Activated CD4-positive, alpha-beta T cell treated with anti-CD3 and anti-CD28 coated beads for 1 hour (primary cell): Measurements from ENCODE around the gene ARHGAP6.
"Not testable (repeated sequence)": the region's sequence is repeated elsewhere in the genome, so short reads cannot be mapped to it uniquely, and the experiment has no call there.

Source experiments
- DNase-seq: peaks from one replicate; pipeline ENCODE4 v3.0.0-alpha.2; 2020

Gene ARHGAP6

GRCh38 chrX:11272863-11273262 is 392.9 kb downstream of the ARHGAP6 start:
- no peak for DNase-seq

GRCh38 chrX:11272290-11272689 is 393.4 kb downstream of the ARHGAP6 start:
- DNase-seq: no peak

GRCh38 chrX:11269996-11270395 is 395.7 kb downstream of the ARHGAP6 start:
- DNase-seq: no peak

- no peak for DNase-seq
Measured at GRCh38 chrX:11269006-11269405, 396.7 kb downstream of the ARHGAP6 start.

DNA sequence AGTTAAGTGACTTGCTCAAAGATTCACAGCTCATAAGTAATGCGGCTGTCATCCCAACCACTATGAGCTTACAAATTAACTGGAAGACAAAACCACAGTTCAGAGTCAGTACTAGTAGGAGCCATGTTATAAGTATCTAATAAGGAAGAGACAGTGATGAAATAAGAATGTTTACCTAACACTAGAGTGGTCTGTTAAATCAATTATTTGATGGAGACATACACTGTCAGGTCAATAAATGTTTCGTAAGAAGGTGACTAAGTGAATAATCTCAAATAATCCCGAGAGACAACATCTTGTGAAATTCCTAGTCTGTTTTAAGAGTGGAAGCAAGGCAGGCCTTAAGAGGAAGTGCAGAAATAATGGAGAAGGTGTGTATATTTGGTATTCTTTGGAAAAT is 398.3 kb downstream of the ARHGAP6 start:
- DNase-seq: no peak

DNA sequence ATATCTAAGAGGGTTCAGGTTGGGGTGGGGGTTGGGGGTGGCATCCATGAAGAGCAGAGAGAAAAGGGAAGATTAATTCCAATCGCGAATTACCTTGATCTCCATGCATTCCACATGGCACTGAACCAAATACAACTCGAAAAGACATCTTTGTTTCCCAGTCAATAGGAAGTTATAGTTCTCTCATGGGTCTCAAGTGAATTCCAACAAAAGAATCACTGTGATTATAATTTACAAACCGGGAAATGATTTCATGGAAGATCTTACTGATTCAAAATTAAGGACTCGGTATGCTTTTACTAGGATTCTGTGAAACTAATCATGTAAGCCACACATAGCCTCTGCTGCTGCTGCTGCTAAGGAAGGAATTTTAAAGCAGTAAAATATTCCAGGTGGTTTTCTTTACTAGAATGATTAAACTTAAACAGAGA is 399.1 kb downstream of the ARHGAP6 start:
- DNase-seq: no peak

GRCh38 chrX:11265352-11265751 is 400.4 kb downstream of the ARHGAP6 start:
- no peak for DNase-seq

DNA sequence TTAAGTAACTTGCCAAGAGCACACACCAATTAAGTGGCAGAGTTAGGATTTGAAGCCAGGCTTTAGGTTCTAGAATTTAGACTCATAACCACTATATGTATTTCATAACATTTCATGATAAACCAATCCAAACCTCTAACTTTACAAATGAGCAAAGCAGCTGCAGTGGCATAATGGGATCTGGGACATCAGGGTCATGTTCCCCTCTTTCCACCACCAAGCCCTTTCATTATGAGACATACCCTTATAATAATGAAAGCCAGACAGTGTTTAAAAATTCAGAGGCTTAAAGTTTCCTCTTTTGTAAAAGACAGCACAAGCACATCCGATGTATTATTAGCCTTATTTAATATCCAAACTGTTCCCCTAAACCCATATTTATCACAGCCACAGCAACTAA is 400.8 kb downstream of the ARHGAP6 start:
- no peak for DNase-seq

DNA sequence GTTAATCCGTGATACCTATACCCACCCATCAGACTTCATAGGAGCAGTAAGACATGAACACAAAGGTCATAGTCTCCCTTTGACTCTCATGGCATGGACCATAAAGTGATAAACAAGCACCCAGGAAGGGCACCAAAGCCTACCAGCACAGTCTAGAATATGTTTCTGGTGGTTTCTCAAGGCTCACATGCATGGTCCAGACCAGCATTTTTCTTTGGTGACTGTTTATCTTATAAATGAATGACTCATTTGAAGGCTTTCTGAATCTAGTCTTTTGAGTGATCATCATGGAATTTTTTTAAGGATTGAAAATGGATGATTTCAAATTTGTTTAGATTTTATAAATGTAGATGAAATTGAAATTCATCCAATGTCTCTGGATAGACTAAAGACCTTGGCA is 404.5 kb downstream of the ARHGAP6 start:
- DNase-seq: no peak

DNA sequence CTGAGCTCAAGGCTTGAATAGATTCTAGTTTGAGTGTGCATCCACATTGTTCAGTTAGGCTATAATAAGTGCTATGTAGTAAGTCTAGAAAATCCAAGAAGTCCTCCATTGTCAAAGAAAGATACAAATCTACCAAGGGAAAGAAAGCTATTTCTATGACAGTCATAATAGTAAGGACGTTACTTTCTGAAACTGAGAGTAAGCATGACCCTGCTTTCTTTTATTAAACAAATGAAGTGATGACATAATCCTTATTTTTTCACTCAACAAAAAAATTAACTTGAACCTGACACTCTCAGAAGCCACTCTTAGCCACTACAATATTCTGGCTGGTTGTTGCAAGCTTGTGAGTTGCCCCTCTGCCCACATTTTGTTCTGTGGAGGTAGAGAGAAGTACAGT is 406.3 kb downstream of the ARHGAP6 start:
- no peak for DNase-seq

DNA sequence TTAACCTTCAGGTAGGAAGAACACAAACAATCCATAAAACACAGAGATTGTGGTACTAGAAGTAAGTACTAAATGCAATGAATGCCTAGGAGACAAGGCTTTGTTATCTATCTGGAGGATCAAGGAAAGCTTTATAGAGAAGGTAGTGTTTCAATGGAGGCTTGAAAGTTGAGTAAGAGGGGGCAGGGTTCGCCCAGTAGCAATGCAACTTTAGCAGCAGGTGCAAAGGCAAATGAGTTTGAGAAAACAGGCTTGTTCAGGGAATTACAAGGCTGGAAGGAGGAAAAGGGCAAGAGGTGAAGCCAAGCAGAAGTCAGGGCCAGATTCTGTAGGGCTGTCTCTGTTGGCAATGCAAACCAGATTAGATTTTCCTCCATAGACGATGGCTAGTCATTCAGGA is 408.0 kb downstream of the ARHGAP6 start:
- no peak for DNase-seq

GRCh38 chrX:11257290-11257689 is 408.4 kb downstream of the ARHGAP6 start:
- no peak for DNase-seq

GRCh38 chrX:11254417-11255109 is 411.2 kb downstream of the ARHGAP6 start:
- DNase-seq: no peak

DNA sequence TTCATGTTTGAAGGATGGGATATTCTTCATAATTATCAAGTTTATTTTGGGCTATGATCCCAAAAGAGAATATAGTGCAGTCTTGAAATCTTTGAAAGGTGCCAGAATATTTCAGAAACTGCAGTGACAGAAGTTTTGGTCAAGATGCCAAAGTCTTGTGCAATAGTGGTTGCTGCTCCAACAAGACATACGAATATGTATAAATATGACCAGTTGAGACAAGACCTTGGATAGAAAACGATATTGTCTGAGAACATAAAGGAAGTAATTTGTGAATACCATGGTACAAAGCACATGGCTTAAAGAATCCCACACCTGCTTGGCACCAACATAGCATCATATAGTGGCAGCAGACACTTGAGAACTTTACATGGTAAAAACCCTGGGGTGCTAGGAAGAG is 421.1 kb downstream of the ARHGAP6 start:
- DNase-seq: no peak

- no peak for DNase-seq
Measured at GRCh38 chrX:11242704-11243103, 423.0 kb downstream of the ARHGAP6 start.

DNA sequence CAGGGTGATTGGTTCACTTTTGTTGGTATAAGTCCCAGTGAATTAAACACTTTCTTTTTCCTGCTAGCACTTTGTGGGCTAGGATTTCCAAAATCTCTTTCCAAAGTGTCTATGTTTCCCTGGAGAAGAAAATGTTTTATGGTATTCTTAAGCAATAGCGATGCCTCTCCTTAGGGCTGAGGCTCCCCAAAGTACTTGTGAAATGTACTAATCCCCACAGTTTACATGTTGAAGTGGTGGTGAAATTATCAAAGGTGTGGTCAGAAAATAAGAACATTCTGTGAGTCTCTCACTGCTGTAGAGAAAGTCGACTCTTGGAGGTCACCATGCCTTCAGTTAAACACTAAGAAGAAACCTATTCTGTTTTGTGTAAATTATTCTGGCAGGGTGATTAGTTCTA is 424.0 kb downstream of the ARHGAP6 start:
- no peak for DNase-seq

GRCh38 chrX:11239230-11239629 is 426.5 kb downstream of the ARHGAP6 start:
- no peak for DNase-seq

- DNase-seq: not testable (repeated sequence)
Measured at GRCh38 chrX:11235377-11235776, 430.3 kb downstream of the ARHGAP6 start.

DNA sequence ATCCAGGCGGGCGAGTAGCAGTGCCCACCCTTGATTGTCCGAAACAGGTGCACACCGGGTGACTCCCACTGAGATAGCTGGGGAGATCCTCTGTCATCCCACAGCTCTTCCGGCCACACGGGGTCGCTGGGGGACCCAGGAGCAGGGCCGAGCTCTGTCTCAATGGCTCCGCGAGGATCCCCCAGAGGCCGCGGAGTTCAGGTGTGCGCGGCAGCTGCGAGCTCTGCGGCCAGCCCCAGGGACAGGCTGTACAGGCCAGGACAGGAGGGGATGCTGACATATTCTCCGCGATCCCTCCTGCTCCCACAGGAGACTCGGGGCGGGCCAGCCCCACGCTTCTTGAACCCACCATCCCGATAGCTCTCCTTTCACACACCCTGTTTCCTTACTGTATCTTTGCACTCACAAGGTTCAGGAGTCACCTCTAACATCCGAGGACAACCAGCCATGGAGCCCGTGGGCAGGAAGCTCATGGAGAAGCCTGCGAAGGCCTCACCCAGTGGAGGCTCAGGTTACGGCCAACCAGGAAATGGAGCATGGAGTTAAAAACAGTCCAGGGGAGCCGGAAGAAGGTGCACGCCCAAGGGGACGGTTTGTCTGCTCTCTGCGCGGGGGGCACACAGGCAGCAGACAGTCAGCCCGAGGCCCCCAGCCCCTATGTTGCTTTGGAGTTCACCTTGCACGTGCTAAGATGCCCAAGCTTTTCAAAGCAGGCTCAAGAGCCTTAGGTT is 450.4 kb downstream of the ARHGAP6 start:
- no peak for DNase-seq

GRCh38 chrX:11214346-11215190 is 451.2 kb downstream of the ARHGAP6 start:
- no peak for DNase-seq

DNA sequence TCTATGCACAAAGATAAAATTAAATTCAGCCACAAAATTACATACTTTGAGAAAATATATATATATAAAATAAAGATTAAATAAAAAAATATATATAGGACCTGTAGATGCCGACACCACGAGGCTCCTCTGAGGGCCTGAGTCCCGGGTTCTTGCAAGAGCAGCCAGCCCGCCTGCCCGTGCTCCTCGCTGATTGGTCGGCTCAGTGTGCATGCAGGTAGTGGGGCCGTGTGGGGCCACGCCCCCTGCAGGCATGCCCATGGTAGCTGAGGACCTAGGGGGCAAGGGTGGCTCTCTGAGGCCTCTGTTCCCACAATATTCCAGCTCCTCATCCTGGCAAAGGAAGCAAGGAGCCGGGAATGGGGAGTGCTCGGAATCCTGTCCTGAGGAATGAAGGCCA is 453.0 kb downstream of the ARHGAP6 start:
- no peak for DNase-seq

GRCh38 chrX:11210415-11210801 is 455.3 kb downstream of the ARHGAP6 start:
- no peak for DNase-seq

DNA sequence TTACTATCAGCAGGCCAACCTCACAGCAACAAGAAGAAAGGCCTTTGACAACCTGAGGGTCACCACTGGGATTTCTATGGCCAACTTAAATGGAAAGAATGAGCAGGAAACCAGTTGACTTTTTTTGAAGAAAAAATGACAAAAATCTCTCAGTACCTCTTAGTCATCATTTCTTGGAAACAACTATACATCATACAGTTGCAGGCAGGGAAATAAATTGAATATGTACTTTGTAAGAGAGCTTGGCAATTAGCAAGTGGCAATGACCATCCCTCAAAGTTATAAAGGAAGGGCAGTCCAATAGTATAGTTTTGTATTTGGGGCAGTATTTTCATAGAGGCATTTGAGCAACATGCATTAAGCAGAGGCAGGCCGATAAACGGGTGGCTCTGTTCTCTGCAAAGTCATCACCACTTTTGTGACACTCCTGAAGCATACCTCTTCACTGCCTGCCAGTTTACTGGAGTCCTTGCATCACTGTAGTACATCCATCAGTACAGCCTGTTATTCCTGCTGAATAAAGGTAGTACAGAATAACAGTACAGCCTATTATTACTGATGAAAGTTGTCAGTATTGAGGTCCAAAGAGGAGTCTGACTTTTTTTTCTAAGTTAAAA is 455.8 kb downstream of the ARHGAP6 start:
- DNase-seq: no peak
